GM03348 (cell line): Measurements from ENCODE around the gene EMC8.
"Not testable (repeated sequence)": the region's sequence is repeated elsewhere in the genome, so short reads cannot be mapped to it uniquely, and the experiment has no call there.

Source experiments
- DNase-seq: peaks from one replicate; pipeline ENCODE4 v3.0.0; 2012; ENCODE audit warnings: low spot score

Gene EMC8

GRCh38 chr16:85834741-85835140 lies 35.4 kb upstream of the EMC8 start:
- DNase-seq: no peak

DNA sequence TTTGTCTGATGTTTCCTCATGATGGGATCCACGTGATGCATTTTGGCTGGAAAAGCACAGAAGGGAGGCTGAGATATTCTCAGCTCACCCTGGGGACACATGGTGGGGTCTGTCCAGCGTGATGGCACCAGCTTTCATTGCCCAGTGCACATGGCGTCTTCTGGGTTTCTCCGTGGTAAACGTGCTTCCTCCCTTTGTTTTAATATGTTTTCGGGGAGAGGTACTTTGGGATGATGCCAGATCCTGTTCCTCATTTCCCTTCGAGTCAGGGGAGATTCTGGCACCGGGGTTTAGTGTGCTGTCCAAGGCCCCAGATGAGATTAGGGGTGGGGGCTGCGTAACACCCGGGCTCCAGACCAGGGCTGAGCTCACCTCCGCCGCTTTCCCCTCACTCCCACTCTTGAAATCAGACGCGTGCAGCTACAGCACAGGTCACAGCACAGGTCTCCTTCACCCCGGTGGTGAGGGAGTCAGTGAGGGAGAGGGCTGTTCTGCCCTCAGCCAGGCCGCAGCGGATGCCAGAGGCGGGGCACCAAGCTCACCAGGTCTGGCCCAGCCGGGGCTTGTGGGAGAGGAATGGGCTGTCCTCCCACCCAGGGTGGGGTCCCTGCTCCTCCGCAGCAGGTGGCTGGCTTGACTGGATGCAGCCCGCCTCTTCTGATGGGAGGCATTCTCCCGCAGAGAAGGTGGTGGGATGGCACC lies 34.0 kb upstream of the EMC8 start:
- DNase-seq: no peak

DNA sequence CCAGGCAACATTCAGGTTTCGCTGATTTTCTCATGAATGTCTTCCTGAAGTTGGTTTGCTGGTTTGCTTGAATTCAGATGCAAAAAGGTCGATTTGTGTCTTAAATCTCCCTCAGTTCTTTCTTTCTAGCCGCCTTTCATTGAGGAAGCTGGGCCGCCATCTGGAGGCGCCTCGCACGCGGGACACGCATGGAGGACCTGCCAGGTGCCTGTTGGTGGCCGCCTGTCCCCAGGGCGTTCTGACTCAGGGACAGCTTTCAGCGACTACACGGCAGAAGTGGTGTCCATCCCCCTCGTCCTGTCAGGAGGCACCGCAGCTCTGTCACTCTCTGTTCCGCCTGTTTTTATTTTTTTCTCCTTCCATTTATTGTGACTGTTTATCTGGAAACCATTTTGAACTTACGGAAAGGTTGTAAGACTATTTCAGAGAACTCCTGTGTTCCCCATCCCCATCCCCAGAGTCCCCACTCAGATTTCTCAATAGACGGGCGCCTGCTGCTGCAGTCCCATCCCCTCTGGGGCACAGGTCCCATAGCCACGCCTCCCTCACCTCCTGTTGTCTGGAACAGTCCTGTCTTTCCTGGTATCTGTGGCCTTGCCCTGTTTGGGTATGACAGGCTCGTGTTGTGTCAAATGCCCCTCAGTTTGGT lies 33.4 kb upstream of the EMC8 start:
- no peak for DNase-seq

DNA sequence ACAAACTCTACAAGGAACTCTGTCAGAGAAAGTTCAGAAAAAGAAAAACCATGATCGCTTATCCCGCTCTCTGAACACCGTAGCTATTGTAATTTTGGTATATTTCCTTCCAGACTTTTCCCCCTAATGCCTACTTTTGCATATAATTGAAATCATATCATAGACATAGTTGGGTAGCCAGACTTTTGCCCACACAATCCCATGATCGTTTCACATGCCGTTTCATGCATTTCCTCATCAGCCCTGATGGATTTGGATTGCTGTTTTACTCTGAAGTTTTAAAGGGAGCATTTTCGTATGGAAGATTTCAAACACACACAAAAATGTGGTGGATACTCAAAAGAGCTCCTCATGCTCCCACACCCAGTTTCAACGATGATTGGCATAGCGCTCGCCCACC lies 31.5 kb upstream of the EMC8 start:
- no peak for DNase-seq

DNA sequence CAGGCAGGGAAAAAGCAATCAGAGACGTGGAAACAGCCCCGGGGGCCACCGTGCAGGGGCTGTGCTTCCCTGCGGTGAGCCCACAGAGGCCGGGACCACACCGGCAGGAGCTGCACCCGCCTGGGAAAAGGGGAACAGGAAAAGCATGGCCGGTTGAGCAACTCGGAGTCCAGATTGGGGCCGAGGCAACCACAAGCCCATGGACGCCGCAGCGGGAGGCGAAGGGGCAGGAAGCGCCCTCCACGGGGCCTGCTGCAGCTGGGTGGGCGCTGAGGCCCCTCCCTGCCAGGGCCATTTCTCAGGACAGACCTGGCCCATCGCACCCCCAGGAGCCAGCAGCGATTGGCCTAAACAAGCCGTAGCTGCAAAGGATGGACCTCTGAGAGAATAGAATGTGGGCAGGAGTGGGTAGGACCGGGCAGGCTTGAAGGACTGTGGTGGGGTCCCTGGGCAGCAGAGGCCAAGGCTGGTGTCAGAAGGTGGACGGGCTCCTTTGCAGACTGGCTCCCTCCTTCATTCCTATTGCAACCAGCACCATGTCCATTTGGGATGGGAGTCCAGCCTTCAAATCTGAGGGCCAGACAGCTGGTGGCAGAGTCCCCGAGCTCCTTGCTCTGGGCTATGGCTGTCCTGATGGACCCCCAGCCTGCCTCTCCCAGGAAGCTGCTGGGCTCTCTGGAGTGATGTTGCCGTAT lies 30.6 kb upstream of the EMC8 start:
- DNase-seq: no peak

DNA sequence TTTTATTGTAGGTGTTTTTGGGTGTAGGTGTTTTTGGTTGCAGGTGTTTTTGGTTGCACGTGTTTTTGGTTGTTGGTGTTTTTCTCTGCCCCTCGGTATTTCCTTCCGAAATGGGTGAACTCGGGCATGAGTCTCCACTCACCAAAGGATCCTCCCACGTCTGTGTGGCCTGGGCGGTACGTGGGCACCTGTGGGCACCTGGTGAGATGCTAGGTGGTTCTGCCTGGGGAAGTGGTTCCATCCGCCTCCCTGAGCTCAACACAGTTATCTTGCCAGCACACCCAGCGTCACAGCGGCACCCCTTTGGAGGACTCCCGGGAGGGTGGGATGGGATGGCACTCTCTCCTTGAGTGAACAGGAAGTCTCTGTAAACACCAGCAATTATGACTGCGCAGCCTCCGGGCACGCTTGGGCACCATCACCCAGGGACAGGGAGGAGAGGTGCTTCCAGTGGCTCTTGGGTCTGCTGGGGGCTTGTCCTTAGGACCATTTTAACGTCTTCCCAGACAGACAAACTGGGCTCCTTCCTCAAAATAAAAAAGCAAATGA lies 29.9 kb upstream of the EMC8 start:
- DNase-seq: no peak

DNA sequence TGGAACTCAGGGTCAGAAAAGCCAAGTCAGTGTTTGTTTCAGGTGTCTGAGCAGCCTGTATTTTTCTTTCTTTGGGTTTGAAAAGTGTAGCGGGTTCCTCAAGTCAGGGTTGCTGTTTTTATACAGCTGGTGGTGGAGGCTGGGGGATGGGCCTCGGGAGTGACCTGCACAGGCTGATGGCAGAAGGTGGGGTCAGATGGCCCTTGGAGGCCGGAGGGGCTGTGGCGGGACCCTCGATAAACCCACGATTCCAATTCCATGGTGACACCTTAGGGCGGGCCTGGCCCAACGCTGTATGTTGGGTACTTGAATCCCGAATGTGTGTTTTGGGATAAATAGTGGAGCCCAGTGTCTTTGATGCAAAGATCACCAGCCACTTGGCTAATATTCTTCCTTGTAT lies 28.8 kb upstream of the EMC8 start:
- DNase-seq: no peak

DNA sequence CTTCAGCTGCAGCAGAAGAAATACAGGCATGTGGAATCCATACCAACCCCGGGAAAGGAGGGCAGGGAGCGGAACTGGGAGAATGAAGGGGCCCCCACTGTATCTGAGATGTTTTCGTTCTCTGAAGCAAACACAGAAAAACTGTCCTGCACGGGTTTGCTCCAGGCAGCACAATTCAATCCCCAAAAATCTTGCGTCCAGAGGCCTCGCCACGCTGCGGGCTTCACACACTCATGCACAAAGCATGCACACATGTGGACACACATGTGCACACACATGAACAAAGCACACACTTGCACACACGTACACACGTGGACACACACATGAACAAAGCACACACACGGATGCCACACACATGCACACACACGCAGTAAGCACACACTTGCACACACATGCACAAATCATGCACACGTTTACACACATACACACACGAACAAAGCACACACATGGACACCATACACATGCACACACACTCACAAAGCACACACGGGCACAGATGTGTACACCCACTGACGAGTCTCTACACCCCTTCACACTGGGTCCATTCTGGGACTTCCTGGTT lies 27.4 kb upstream of the EMC8 start:
- DNase-seq: no peak

DNA sequence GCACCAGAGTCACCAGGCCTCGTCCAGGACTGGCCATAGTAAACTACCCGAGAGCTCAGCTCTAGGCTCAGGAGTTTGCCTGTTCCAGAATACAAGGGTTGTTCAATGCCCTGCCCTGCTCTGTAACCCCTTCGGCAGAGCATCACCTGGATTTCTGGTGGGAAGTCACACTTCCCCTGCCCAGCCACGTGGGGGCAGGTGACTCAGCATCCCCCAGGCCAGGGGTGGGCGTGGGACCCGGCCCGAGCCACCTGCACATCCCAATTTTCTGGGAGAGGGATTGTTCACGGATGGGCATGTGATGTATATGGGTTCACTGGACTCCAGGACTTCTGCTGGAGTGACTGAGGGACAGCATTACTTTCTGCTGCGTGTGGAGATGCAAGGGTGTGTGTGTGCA lies 26.0 kb upstream of the EMC8 start:
- no peak for DNase-seq

- no peak for DNase-seq
Observed at GRCh38 chr16:85824161-85825135, 25.1 kb upstream of the EMC8 start.

DNA sequence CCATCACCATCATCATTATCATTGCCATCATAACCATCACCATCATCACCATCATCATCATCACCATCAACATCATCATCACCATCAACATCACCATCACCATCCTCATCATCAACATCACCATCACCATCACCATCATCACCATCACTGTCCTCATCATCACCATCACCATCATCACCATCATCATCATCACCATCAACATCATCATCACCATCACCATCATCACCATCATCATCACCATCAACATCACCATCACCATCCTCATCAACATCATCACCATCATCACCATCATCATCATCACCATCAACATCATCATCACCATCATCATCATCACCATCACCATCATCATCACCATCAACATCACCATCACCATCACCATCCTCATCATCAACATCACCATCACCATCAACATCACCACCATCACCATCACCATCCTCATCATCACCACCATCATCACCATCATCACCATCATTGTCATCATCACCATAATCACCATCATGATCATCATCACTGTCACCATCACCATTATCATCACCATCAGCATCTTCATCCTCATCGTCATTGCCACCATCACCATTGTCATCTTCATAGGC lies 24.1 kb upstream of the EMC8 start:
- no peak for DNase-seq

DNA sequence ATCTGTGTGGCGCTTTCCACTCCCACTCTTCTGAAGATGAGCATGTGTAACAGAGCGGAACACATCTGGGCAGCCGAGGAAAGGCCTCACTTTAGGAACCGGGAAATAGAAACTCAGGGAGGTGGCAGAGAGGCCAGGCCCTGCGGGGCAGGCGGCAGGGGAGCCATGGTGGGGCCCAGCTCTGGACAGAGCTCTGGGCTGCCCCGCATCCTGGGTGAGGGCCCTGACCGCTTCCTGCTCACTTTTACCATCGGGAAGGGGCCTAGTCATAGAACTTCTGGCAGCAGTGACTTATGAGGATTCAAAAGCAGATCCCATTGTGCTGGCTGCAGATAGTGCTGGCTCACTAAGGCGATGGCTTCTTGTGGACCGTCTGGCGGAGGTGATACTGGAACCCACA lies 22.8 kb upstream of the EMC8 start:
- no peak for DNase-seq

GRCh38 chr16:85821390-85822135 lies 22.2 kb upstream of the EMC8 start:
- DNase-seq: peak; percentile 95

DNA sequence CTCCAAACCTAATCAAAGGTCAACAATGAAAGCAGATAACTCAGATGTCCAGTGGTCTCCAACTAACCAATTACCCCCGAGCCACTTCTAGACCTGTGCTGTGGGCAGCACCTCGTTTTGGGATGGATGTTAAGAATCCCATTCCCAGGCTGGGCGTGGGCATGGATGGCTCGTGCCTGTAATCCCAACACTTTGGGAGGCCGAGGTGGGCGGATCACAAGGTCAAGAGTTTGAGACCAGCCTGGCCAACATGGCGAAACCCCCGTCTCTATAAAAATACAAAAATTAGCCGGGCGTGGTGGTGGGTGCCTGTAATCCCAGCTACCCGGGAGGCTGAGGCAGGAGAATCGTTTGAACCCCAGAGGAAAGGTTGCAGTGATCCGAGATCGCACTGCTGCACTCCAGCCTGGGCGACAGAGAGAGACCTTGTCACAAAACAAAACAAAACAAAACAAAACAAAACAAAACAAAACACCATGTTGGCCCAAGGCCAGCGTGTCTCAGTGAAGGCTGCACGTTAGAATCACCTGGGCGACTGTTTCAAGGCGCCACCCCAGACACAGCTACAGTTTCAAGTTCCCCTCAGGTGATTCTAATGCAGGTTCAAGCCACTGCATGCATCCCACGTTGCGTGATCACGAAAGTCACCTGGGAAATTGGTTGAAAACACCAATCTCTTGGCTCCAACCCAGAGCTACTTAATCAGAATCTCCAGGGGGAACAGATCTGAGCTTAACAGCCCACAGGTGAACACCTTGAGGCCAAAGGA lies 21.4 kb upstream of the EMC8 start:
- DNase-seq: no peak

DNA sequence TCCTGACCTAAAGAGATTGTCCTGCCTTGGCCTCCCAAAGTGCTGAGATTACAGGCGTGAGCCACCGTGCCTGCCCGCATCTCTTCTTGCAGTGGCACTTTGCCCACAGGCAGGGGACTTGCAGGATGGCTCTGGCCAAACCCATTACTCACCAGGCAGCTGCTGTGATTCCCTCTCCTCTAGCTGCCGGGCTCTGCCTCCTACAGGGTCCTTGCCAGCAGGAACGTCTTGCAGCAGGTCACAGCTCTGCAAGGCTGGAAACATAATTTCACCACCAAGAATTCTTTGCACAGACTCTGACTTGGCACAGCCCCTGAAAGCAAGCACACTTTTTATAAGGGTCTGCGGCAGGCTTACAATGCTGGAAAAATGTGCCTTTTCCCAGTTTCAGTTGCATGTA lies 20.4 kb upstream of the EMC8 start:
- no peak for DNase-seq

GRCh38 chr16:85819245-85819644 lies 19.9 kb upstream of the EMC8 start:
- DNase-seq: peak; percentile 87

DNA sequence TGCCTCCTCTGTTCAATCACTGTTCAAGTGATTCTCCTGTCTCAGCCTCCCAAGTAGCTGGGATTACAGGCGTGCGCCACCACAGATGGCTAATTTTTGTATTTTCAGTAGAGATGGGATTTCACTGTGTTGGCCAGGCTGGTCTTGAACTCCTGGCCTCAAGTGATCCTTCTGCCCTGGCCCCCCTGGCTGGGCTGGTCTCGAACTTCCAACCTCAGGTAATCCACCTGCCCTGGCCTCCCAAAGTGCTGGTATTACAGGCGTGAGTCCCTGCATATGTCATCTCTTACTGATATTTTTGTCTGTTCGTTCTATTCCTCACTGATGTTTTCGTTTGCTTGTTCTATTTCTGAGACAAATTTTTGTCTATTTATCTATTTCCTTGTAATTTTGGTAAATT lies 17.9 kb upstream of the EMC8 start:
- not testable (repeated sequence) for DNase-seq

DNA sequence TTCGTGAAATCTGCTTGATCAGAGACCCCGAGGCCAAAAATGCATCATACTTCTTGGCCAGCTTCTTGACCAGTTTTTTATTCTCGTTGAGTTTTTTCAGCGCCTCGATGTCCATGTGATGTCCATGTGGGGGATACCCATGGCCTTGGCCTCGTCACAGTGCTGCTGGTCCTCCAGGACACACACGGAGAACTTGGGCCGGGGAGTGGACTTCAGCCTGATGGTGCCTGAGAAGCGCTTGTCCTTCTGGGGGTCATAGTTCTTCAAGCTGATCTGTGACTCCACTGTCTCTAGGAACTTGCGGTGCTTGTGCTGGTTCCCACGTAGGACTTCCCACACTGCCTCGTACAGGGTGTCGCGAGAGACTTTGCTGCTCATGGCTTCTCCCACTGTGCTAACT lies 16.8 kb upstream of the EMC8 start:
- DNase-seq: no peak

DNA sequence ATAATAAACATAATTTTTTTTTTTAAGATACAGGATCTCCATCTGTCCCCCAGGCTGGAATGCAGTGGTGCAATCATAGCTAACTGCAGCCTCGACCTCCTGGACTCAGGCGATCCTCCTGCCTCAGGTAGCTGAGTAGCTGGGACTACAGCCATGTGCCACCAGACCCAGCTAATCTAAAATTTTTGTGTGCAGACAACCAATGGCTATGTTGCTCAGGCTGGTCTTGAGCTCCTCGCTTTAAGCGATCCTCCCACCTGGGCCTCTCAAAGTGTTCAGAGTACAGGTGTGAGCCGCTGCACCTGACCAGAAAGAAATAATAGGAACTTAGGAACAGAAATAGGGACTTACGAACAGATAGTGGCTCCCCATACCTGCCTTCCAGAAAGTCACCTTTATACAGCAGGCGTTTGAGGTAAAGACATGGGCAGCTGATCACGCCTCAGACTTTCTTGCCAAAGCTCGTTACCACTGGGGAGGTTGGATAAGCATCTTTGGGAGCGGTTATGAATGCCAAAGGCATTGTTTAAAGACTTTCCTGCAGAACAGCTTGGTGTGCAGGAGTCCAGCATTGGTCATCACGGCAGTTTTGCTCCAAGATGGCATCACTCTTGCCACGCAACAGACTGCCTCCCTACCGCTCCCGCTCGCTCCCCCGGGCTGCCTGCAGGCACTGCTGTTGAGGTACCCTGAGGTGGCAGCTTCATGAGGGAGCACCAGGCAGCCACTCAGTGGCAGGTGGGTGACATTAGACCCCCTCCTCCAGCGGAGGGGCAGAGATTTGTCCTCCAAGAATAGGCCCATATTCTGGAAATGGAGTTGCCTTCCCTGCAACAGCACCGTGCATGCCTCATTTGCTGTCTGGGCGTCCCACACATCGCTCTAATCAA lies 13.7 kb upstream of the EMC8 start:
- DNase-seq: no peak
